ENCODE measurements around the gene STK32B.

GRCh38 chr4:5036239-5036638, 15.0 kb upstream of the STK32B start:
- TF ChIP-seq EZH2 (IDR thresholded peaks at IDR 0.05; ENCODE audit: low read depth, unreplicated experiment): no peak
- no peak for TF ChIP-seq CTCF (conservative IDR thresholded peaks at IDR 0.05; ENCODE audit: low read depth in 2 of 2)
